HG03521 (cell line): ENCODE results near the gene KCNQ1.

Experiments
- ATAC-seq: cut with Tn5 transposase; IDR thresholded peaks from one replicate; pipeline ENCODE4 v1.9.1; 2021; ENCODE audit warnings: mild to moderate bottlenecking, moderate library complexity; ENCODE audit not compliant: unreplicated experiment

The KCNQ1 gene

DNA sequence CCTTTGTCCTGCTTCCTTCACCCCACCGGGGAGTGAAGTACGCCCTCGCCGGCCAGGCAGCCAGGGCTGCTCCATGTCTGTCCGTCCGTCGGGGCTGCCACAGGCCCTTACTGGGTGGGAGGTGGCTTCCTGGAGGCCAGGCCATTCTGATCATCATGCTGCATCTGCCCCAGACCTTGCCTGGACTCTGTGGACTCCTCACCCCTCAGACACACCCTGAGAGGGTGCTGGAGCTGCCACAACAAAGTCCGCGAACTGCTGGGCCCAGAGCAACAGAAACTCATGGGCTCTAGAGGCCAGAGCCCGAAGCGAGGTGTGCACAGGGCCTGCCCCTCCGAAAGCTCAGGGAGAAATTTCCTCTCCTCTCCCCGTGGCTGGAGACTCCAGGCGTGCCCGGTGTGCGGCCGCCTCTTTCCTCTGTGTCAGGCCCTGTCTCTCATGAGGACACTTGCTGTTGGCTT, 130.8 kb downstream of the KCNQ1 start:
- ATAC-seq: no peak

DNA sequence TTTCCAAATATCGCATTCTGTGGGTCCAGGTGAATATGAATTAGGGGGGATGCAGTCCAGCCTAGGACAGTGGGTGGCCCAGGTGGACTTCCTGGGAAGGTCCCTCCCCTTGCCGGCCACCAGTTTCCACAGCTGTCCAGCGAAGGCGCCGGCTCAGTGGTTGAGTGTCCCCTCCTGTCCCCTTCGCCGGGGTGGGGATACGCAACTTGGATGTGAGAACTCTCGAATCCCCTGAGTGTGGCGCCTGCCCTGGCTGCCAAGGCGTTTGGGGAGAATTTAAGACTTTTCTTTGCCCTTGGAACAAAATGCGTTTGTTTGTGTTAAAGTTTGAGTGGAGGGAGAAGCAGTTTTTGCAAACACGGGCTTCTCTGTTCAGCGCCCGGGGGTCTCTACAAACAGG, 131.3 kb downstream of the KCNQ1 start:
- no peak for ATAC-seq

DNA sequence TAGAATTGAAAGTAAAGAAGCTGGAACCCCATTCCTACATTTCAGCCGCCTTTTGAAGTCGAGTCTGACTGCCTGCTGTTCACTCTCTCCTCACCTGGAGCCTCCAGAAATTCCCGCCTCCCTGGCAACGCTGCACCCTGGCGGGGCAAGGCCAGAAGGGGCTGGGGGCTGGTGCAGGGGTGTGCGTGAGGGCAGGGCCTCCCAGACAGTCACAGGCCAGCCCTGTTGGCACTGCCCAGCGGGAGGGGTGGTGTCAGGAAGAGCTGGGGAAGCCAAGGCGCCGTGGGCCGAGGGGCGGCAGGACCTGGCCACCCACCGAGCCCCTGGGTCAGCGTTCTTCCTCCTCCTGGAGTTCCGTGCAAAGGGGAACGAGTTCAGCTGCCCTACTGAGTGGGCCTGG, 131.7 kb downstream of the KCNQ1 start:
- ATAC-seq: no peak

DNA sequence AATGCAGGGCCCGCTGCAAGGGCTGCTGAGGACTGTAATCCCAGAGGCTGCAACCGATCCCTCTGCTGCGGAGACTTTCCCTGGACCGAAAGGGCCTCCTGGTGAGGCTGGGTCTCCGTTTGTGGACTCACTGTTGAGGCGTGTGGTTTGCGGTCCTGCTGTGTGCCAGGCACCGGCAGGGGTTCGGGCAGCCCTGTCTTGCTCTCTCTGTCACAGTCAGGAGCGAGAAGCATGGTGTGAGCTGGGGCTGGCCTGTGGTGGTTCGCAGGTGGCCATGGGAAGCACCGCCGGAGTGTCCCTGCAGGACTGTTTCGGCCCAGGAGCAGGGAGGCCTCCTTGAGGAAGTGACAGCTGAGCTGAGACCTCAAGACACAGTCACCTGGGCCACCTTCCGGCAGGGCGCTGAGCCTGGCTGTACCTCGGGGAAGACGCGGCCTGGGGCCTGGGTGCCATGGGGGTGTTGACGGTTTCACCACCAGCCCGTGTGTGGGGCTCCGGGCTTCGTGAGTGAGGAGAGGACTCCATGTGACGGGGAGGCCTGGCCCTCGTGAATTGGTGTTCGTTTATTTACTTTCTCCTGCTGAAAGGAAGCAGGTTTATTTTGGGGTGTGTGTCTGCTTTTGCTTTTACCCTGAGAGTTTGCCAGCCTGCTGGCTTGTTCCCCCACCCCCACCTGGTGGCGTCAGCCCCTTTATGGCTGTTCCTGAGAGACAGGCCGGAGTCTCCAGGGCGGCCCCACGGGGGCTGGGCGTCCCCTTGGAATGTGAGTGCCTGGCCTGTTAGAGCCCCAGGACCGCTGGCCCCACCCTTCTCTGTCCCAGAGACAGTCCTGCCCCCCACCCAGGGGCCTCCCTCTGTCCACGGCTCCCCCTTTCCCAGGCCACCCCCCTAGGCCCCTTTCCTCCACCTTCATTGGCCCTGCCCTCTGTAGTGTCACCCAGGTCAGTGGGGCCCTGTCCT, 132.5 kb downstream of the KCNQ1 start:
- no peak for ATAC-seq

DNA sequence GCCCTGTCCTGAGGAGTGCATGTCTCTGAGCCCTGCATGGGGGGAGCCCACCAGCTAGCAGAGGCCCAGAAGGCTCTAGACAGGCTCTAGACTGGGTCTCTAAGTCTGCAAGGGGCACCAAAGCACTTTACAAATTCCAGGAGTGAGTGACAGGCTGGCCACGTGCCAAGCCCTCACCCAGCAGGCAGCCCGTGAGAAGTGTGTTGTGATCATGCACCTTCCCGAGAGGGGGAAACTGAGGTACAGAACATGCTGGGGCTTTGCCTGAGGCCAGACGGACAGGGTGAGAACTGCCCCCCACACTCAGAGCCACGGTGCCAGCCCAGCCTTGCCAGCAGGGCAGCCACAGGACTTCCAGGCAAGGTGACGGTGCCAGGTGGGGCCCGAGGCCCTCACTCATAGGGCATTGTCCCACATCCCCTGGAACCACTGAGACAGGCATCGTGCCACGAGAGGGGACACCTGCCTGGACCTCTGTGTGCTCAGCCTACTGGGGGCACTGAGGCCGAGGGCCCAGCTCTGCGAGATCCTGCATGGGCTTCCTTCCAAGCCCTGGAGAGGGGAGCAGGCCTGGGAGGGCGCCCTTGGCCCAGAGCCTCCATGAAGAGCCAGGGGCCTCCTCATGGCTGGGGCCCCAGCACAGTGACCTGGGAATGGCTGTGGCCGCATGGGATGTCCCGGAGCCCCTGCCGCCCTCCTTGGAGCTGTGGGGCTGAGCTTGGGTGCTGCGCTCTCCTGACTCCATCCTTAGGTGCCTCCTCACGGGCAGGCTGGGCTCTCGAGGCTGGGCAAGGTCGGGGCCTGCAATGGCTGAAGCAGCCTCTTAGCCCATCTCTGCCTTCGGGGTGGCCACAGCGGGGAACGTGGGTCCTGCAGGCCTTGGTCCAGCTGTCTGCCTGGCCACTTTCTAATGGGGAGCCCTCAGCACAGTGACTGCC, 133.5 kb downstream of the KCNQ1 start:
- no peak for ATAC-seq

DNA sequence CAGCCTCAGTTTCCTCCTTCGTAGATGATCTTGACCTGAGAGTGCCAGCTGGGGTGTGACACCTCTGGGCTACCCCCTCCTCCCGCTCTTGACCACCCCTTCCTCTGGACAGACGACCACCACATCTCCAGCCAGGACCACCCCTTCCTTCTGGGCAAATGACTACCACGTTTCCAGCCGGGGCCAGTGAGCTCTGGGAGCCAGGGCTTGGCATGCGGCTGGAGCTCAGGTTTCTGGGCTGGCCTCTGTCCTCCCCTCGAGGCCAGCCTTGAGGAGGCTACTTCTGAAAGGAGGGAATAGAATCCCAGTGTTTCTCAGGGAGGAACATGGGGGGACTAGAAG, 134.1 kb downstream of the KCNQ1 start:
- no peak for ATAC-seq

DNA sequence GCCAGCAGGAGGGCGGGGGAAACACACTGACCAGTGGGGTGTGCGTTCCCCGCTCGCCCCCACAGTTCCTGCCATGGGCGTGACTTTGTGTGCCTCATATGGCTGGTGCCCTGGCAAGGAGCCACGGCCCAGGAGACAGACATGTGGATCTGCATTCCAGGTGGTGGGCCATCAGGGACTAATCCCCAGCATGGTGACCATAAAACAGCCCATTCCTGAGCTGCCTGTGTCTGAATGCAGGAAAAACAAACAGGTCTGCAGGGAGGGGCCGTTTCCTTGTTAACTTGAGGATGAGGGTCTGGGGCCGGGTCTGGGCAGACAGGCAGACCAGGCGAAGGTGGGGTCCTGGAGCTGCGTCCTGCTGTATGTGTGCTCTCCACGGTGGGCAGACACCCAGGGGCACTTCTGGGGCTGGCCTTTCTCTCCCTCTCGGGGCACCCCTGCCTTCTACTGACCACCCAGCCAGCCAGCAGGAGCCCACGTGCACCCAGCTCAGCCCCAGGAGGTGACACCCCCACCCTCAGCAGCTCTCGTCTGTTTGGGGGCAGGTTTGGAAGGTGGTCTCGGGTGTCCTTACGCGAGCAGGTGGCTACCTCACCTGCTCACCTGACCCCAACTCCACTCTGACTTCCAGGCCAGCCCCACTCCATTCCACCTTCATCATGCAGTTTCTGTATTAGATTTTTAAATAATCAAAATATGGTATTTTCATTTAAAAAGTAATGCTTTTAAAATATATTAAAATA, 134.7 kb downstream of the KCNQ1 start:
- ATAC-seq: no peak

DNA sequence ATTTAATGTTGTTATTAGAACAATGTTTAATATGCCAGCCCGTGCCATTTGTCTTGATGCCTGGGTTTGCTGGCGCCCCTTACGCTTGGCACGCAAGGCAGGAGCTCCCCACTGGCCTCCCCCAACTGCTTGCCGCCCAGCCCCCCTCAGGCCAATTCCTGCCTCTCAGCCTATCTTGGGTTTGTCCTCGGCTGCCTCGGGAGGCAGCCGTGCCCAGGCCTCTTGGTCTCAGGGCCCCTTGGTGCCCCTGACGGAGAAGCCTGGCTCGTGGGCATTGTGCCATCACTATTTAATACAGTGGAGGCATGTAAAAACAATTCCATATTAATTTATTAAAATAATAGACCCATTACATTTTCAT, 135.2 kb downstream of the KCNQ1 start:
- no peak for ATAC-seq

DNA sequence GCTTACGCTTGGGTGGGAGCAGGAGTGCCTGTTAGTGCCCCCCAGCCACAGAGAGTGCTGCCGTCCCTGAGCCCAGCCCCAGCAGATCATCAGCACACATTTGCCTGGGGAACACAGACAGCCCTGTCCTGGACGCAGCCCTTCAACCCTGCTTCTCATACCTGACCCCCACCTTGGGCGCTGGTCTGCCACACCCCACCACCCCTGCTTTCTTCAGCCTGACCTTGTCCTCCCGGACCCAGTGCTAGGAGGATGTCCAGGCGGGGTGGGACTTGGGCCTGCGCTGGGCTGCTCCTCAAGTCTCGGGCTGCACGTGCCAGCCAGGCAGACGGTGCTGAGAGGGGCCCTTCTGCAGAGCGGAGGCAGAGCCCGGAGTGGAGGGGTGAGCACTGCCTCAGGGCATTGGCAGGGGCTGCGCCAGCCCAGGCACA, 135.8 kb downstream of the KCNQ1 start:
- no peak for ATAC-seq

DNA sequence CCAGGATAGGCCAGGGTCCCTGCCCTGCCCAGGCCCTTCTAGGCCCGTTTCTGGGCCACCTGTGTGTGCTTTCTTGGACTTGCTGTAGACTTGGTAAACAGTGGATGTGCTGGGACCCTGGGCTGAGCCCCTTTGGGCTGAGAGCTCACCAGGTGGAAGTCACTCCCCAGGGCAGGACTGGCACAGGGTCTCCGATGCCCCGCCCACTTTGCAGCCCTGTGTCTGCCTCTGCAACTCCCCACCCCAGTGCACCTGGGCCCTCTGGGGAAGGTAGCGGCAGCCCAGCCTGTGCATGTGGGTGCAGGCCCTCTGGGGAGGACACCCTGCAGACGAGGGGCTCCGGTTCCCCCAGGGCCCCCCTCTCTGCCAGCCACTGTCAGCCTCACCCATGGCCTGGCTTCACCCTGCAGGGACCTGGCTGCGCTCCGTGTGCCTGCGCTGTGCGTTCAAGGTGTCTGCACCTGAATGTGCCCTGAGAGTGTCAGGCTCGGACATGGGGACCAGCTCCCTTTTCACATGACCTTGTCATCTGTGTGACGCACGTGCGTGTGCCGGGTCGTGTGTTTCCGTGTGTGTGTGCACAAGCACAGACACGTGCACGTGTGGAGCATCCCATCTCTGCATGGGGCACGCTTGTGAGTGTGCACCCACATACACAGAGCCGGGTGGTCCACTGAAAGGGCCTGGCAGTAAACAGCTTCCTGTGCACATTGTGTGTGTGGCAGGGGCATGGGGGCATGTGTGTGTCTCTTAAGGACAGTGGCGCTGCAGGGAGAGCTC, 136.5 kb downstream of the KCNQ1 start:
- ATAC-seq: no peak

DNA sequence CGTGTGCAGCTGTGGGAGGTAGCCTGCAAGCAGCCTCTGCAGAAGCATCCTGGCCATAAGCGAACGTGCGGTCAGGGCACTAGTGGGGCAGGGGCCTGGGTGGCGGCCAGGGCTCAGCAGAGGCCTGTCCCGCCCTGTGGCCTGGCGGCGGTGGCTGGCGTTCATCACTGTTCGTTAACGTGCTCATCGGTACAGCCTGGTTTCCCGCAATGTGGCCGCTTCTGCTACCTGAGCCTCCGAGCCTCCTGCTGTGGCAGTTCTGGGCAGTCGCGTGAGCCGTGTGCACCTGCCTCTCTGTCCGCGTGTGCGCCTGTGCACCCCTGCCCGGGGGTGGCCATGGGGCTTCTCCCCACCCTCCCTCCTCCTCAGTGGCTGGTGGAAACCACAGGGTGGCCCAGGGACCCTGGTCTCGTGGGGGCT, 137.1 kb downstream of the KCNQ1 start:
- no peak for ATAC-seq

DNA sequence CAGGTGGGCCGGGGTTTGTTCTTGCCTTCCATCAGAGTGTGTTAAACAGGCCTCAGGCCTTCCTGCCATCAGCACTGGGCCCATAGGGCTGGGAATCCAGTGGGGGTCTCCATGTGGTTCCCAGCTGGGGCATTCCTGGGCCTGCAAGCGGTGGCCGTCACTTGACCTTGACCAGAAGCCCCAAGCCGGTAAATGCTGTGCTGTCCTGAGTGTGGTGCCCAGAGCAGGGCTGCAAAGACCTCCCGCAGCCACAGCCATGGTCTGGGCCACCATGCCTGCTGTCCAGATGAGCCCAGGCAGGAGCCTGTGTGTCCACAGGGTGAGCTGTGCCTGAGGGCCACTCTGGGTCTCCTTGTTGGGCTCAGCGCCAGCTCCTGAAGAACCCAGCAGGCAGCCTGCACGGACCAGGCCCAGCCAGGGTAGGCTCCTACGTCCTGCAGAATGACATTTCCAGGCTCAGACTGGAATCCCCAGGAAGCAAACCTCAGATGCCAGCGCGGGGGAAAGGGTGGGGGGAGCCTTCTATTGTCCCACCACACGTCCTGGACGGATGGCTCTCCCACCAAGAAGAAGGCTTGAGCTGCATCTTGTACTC, 137.6 kb downstream of the KCNQ1 start:
- no peak for ATAC-seq

DNA sequence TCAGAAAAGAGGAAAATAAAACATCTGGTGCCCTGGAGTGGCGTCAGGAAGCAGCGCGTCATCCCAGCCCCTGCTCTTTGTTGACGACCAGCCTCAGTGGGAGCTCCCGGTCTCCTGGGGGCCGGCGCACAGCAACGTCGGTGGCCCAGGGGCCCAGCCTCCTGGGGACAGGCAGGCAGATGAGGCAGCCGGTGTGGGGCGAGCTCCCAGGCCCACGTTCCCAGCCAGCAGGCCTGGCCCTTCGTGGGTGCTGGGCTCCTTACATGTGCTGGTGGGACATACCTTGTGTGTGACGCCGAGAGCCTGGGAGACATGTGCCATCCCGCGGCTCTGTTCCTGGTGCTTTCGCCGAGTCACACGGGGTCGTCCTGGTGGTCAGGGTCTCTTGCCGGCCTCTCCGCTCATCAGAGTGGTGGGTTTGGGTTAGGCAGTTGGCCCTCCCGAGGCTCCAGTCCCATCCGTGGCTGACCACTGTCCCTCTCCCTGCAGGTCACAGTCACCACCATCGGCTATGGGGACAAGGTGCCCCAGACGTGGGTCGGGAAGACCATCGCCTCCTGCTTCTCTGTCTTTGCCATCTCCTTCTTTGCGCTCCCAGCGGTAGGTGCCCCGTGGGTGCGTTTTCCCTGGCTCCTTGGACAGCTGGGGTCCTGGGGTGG, 138.3 kb downstream of the KCNQ1 start:
- no peak for ATAC-seq

DNA sequence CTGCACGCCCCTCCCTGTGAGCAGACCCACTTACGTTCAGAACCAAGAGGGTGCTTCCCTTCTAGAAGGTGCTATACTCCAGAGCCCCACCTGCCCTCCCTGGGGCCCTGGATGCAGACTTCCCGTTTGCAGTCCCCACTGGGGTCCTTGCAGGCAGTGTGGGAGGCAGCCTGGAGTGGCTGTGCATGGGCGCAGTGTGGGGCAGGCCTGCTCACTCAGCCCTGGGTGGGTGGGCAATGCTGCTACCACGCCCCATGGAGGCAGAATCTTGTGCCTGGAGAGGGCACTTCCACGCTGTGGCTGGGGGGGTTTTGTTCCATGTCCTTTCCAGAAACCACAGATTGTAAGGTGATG, 138.8 kb downstream of the KCNQ1 start:
- ATAC-seq: no peak

DNA sequence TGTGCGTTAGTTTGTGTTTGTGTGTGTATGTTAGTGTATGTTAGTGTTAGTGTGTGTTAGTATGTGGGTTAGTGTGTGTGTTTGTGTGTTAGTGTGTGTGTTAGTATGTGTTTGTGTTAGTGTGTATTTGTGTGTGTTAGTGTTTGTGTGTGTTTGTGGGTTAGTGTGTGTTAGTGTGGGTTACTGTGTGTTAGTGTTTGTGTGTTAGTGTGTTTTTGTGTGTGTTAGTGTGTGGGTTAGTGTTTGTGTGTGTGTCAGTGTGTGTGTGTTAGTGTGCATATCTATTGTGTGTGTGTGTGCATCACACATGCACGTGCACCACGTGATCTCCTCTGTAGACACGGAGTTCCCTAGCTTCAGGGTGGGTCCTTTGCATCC, 139.6 kb downstream of the KCNQ1 start:
- no peak for ATAC-seq

DNA sequence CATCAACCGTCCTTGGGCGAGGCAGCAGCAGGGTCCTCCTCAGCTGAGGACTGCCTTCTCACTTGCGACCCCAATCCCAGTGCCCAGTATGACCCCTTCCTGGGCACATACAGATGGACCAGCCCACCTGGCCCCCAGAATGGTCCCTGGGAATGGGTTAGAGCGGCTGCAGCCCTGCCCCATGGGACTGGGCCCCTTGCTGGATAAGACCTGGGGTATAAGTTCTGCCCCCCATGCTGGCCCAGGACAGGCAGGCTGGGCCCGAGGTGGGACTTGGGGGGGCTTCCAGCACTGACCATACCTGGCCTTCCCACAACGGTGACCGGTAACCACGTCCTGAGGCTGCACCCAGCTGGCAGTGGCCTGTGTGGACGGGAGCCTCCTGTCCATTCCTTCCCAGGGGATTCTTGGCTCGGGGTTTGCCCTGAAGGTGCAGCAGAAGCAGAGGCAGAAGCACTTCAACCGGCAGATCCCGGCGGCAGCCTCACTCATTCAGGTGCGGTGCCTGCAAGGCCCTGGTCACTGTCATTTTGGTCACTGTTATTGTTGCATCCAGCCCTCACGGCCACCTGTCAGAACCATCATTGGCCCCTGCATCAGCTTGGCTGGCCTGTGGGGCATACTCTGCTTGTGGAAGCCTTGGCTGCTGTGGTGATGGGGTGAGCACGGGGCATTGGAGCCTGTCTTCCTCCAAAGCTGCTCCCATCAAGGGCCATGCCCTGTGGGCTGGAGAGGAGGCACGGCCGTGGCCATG, 140.2 kb downstream of the KCNQ1 start:
- no peak for ATAC-seq

DNA sequence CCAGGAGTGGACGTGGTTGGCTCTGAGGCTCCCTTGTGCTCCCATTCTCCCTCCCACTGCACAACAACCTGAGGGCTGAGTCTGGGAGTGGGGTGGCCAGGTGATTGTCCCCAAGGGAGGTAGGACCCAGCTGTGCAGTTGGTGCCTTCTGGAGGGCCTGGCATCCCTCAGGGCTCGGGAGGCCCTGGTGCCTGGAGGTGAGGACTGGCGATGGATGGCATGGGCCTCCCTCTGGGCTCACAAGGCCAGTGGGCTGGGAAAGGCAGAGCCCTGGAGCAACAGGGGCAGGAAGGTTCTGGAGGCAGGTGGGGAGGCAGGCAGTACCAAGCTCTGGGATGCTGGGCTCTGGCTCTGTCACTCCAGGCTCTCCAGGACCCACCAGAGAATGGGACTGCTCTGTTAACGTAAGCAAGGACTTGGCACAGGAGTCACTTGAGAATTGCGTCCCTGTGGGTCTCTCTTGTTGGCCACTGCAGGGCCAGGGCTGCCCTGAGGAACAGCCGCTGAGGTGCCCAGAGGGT, 140.8 kb downstream of the KCNQ1 start:
- ATAC-seq: no peak

DNA sequence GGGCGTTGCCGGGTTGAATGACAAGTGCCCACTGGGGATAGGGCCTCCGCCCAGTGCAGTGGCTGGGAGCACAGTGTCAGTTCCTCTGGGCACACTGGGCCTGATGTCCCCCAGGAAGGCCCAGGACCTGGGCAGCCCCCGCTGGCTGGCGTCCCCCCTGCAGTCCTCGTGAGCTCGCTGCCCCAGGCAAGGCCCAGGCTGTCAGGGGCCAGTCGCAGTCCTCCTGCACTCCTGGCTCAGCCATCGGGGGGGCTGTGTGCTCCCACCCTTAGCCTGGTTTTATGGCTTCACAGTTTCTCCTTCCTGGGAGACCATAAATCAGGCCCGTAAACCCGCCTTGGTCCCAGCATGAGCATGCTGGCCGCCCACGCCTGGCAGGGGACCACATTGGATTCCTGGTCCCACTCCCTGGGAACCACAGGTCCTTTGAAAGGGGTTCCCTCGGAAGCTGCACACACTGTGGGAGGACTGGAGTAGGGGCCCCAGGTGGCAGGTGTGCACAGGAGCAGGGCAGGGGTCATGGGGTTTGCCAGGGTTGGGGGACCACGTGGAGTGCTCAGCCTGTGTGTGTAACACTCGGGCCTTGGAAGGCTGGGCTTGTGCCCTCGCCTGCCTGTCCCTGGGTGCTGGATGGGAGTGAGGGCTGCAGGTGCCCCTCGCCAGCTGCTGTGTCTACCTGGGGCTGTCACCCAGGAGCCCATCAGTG, 141.4 kb downstream of the KCNQ1 start:
- no peak for ATAC-seq
